NCI-H82 treated with DMSO at 0.1 percent for 48 hours (cell line): ENCODE data around the gene IGF2BP1.
A peak's percentile ranks its signal among the peaks of the same experiment; 100 is the strongest.
"Not testable (repeated sequence)": the region's sequence is repeated elsewhere in the genome, so short reads cannot be mapped to it uniquely, and the experiment has no call there.

Experiments
- DNase-seq: peaks from one replicate; lab custom pipeline; 2025; ENCODE audit not compliant: unreplicated experiment; lab: John Stamatoyannopoulos, UW

Gene IGF2BP1

GRCh38 chr17:49018116-49018612 is 21.0 kb downstream of the IGF2BP1 start:
- no peak for DNase-seq

GRCh38 chr17:49018748-49019147 is 21.6 kb downstream of the IGF2BP1 start:
- DNase-seq, result peak; percentile 49

- DNase-seq, result no peak
Observed at GRCh38 chr17:49020609-49021008, 23.4 kb downstream of the IGF2BP1 start.

GRCh38 chr17:49021095-49021767 is 24.0 kb downstream of the IGF2BP1 start:
- DNase-seq, result no peak

GRCh38 chr17:49021768-49022103 is 24.6 kb downstream of the IGF2BP1 start:
- DNase-seq, result no peak

GRCh38 chr17:49022391-49022941 is 25.3 kb downstream of the IGF2BP1 start:
- DNase-seq, result no peak

- DNase-seq, result no peak
Observed at GRCh38 chr17:49024523-49024922, 27.3 kb downstream of the IGF2BP1 start.

GRCh38 chr17:49026447-49026846 is 29.3 kb downstream of the IGF2BP1 start:
- not testable (repeated sequence) for DNase-seq

- DNase-seq, result no peak
Observed at GRCh38 chr17:49028271-49028670, 31.1 kb downstream of the IGF2BP1 start.

GRCh38 chr17:49029801-49030200 is 32.6 kb downstream of the IGF2BP1 start:
- no peak for DNase-seq

- DNase-seq, result peak; percentile 72
Observed at GRCh38 chr17:49031965-49032928, 35.1 kb downstream of the IGF2BP1 start.

GRCh38 chr17:49035470-49036269 is 38.5 kb downstream of the IGF2BP1 start:
- no peak for DNase-seq

- DNase-seq, result no peak
Observed at GRCh38 chr17:49036270-49036626, 39.1 kb downstream of the IGF2BP1 start.

GRCh38 chr17:49038138-49038537 is 41.0 kb downstream of the IGF2BP1 start:
- no peak for DNase-seq

GRCh38 chr17:49038544-49038943 is 41.4 kb downstream of the IGF2BP1 start:
- DNase-seq, result no peak

GRCh38 chr17:49039518-49039917 is 42.3 kb downstream of the IGF2BP1 start:
- not testable (repeated sequence) for DNase-seq

GRCh38 chr17:49041527-49041926 is 44.3 kb downstream of the IGF2BP1 start:
- no peak for DNase-seq

GRCh38 chr17:49045376-49045775 is 48.2 kb downstream of the IGF2BP1 start:
- no peak for DNase-seq

GRCh38 chr17:49046912-49047311 is 49.7 kb downstream of the IGF2BP1 start:
- no peak for DNase-seq

GRCh38 chr17:49049265-49049664 is 52.1 kb downstream of the IGF2BP1 start:
- DNase-seq, result no peak

- DNase-seq, result no peak
Observed at GRCh38 chr17:49050611-49051010, 53.4 kb downstream of the IGF2BP1 start.
